MM.1S (cell line): ENCODE measurements around the gene COG5.

Experiments
- DNase-seq: peaks from one replicate; pipeline ENCODE4 v3.0.0-alpha.2; 2015
- H2AFZ ChIP-seq: fragments of 300-600 bp; sonication (generic); 2 replicates; pipeline ENCODE4 v1.6.0; 2016; ENCODE audit warnings: antibody characterized with exemption, low read length
- H3F3A ChIP-seq: fragments of 300-600 bp; sonication (generic); 2 replicates; pipeline ENCODE4 v1.6.1; 2016; ENCODE audit warnings: mild to moderate bottlenecking, antibody characterized with exemption, low read length, moderate library complexity, mixed read lengths; ENCODE audit not compliant: insufficient read depth
- H3K27ac ChIP-seq: fragments of 300-600 bp; sonication (generic); 2 replicates; pipeline ENCODE4 v1.5.1; 2016; ENCODE audit warnings: mild to moderate bottlenecking, low read length
- H3K27me3 ChIP-seq: fragments of 300-600 bp; sonication (generic); replicated peaks from 2 replicates; pipeline ENCODE4 v1.6.0; 2016; ENCODE audit warnings: low read length; ENCODE audit not compliant: insufficient read depth
- H3K36me3 ChIP-seq: fragments of 300-600 bp; sonication (generic); replicated peaks from 2 replicates; pipeline ENCODE4 v1.6.1; 2016; ENCODE audit warnings: mild to moderate bottlenecking, low read length, mixed read lengths; ENCODE audit not compliant: insufficient read depth
- H3K4me1 ChIP-seq: fragments of 300-600 bp; sonication (generic); 2 replicates; pipeline ENCODE4 v1.6.1; 2016; ENCODE audit warnings: low read length, mixed read lengths
- H3K4me2 ChIP-seq: fragments of 300-600 bp; sonication (generic); 2 replicates; pipeline ENCODE4 v1.6.0; 2016; ENCODE audit warnings: low read depth, low read length
- H3K4me3 ChIP-seq: fragments of 300-600 bp; sonication (generic); 2 replicates; pipeline ENCODE4 v1.5.1; 2016; ENCODE audit warnings: low read length, mixed read lengths
- H3K79me2 ChIP-seq: fragments of 300-600 bp; sonication (generic); 2 replicates; pipeline ENCODE4 v1.6.1; 2016; ENCODE audit warnings: mixed run types, low read length, mixed read lengths
- H3K9ac ChIP-seq: fragments of 300-600 bp; sonication (generic); 2 replicates; pipeline ENCODE4 v1.6.1; 2016; ENCODE audit warnings: low read length, mixed read lengths
- H3K9me2 ChIP-seq: fragments of 300-600 bp; sonication (generic); replicated peaks from 2 replicates; pipeline ENCODE4 v1.6.1; 2016; ENCODE audit warnings: mild to moderate bottlenecking, low read length, mixed read lengths; ENCODE audit not compliant: insufficient read depth
- H3K9me3 ChIP-seq: fragments of 300-600 bp; sonication (generic); replicated peaks from 2 replicates; pipeline ENCODE4 v1.6.1; 2016; ENCODE audit warnings: mild to moderate bottlenecking, low read length, mixed read lengths; ENCODE audit not compliant: insufficient read depth
- H4K20me1 ChIP-seq: fragments of 300-600 bp; sonication (generic); 2 replicates; pipeline ENCODE4 v1.6.1; 2016; ENCODE audit warnings: mild to moderate bottlenecking, low read length, moderate library complexity, mixed read lengths; ENCODE audit not compliant: insufficient read depth
- EZH2 ChIP-seq: fragments of 300-600 bp; sonication (generic); optimal IDR thresholded peaks from 2 replicates; pipeline ENCODE3; 2017; ENCODE audit warnings: low read depth, mild to moderate bottlenecking, antibody characterized with exemption, low read length, mixed read lengths
- EZH2phosphoT487 ChIP-seq: fragments of 300-600 bp; sonication (generic); IDR thresholded peaks from 2 replicates; pipeline ENCODE4 v1.6.1; 2018; ENCODE audit warnings: antibody characterized with exemption, low read length
- TF ChIP-seq, protein P1 (sequence below): fragments of 300-600 bp; sonication (generic); IDR thresholded peaks from 2 replicates; pipeline ENCODE4 v1.5.1; 2016; ENCODE audit warnings: antibody characterized with exemption, low read length, mixed read lengths

COG5 gene

DNA sequence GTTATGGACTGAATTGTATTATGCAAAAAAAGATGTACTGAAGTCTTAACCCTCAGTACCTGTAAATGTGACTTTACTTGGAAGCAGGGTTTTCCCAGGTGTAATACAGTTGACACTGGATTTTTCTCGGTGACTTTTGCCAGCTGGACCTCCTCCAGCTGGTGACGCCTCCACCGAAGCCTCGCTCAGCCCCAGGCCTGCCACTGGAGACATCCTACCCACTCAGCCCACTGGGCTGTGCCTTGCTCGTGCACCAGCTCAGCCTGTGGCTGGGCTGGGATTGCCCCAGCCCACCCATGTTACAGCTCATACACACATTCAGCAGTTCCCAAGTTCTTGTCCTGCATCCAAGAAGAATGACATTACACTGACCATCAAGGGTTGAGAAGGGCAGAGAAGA lies 136.3 kb downstream of the COG5 start:
- Histone ChIP-seq H3K79me2 (no peaks in the 10 kb centered on the region), H3K4me1 (no peaks in the 10 kb centered on the region), H3K9me3 (no peaks in the 10 kb centered on the region), H3K4me3 (no peak overlapping the region), H3K27me3 (no peaks in the 10 kb centered on the region), H2AFZ (no peak overlapping the region), H3F3A (no peaks in the 10 kb centered on the region), H4K20me1 (no peaks in the 10 kb centered on the region), H3K27ac (no peak overlapping the region), H3K9me2 (no peaks in the 10 kb centered on the region), H3K9ac (no peak overlapping the region), H3K4me2 (no peak overlapping the region), H3K36me3 (no peaks in the 10 kb centered on the region)
- TF ChIP-seq EZH2phosphoT487 (no peak), EZH2 (no peak)
- TF ChIP-seq, protein P1, sequence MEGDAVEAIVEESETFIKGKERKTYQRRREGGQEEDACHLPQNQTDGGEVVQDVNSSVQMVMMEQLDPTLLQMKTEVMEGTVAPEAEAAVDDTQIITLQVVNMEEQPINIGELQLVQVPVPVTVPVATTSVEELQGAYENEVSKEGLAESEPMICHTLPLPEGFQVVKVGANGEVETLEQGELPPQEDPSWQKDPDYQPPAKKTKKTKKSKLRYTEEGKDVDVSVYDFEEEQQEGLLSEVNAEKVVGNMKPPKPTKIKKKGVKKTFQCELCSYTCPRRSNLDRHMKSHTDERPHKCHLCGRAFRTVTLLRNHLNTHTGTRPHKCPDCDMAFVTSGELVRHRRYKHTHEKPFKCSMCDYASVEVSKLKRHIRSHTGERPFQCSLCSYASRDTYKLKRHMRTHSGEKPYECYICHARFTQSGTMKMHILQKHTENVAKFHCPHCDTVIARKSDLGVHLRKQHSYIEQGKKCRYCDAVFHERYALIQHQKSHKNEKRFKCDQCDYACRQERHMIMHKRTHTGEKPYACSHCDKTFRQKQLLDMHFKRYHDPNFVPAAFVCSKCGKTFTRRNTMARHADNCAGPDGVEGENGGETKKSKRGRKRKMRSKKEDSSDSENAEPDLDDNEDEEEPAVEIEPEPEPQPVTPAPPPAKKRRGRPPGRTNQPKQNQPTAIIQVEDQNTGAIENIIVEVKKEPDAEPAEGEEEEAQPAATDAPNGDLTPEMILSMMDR: no peak
- no peak for DNase-seq

DNA sequence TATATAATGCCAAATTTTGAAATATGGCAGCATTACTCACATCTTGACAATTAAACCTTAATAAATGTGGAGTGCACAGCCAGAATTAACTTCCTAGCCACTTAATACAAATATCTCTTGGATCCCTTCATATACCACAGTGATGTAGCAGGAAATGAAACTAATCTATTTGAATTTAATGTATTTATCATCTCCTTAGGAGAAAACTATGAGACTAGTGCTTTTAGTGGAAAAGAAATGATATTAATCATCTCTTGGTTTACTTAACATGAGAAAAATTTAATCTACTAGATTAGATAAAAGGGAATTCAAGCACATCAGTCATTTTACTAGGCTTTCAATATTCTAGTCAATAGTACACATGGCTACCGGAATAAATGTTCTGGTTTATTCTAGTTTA lies 149.5 kb downstream of the COG5 start:
- no peak overlapping the region for H2AFZ ChIP-seq
- no peak overlapping the region for H3K9ac ChIP-seq
- no peaks in the 10 kb centered on the region for H3F3A ChIP-seq
- H3K9me2 ChIP-seq: no peaks in the 10 kb centered on the region
- no peaks in the 10 kb centered on the region for H3K4me1 ChIP-seq
- no peak overlapping the region for H3K4me3 ChIP-seq
- no peaks in the 10 kb centered on the region for H3K36me3 ChIP-seq
- H3K27ac ChIP-seq: no peak overlapping the region
- H3K27me3 ChIP-seq: no peaks in the 10 kb centered on the region
- H3K4me2 ChIP-seq: no peak overlapping the region
- no peaks in the 10 kb centered on the region for H4K20me1 ChIP-seq
- DNase-seq: no peak
- H3K9me3 ChIP-seq: no peaks in the 10 kb centered on the region
- H3K79me2 ChIP-seq: no peaks in the 10 kb centered on the region
- no peak for TF ChIP-seq EZH2phosphoT487
- TF ChIP-seq EZH2: no peak
- TF ChIP-seq, protein P1: no peak

DNA sequence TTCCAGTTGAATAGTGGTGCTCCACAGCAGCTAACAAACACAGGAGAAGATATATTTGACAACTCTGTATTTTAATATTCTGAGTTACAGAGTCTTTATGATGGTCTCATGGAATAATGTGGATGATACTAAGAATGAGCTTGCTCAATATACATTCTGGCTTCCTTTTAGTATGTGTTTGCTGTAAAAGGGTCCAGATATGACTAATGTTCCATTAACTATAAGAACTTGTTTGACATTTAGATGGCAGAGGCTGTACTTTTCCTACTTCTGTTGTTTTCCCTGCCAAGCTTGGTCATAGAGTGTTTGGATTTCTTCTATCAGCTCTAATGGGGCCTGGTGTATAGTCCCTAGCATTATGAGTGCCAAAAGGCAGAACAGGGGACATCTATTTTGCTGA lies 155.4 kb downstream of the COG5 start:
- Histone ChIP-seq H3K27ac (no peak overlapping the region), H3K4me2 (no peak overlapping the region), H3K27me3 (no peaks in the 10 kb centered on the region), H2AFZ (no peak overlapping the region), H3K9me3 (no peaks in the 10 kb centered on the region), H3K79me2 (no peaks in the 10 kb centered on the region), H4K20me1 (no peaks in the 10 kb centered on the region), H3F3A (no peaks in the 10 kb centered on the region), H3K36me3 (no peaks in the 10 kb centered on the region), H3K9me2 (no peaks in the 10 kb centered on the region), H3K4me3 (no peak overlapping the region), H3K9ac (no peak overlapping the region), H3K4me1 (no peaks in the 10 kb centered on the region)
- no peak for DNase-seq
- TF ChIP-seq EZH2phosphoT487: no peak

DNA sequence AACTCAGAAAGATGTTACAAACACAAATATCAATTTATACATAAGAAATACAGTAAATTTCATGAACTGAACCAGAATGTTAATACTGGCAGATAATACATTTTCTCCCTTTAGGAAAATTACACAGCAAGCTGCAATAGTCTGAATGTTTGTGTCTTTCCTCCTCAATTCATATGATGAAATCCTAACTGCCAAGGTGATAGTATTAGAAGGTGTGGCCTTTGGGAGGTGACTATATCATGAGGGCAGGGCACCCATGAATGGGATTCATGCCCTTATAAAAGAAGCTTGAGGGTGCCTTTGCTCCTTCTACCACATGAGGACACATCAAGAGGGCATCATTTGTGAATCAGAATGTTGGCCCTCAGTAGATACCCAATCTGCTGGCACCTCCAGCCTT lies 158.2 kb downstream of the COG5 start:
- no peak overlapping the region for H3K4me2 ChIP-seq
- no peak overlapping the region for H3K9ac ChIP-seq
- no peaks in the 10 kb centered on the region for H3K79me2 ChIP-seq
- no peak for DNase-seq
- H3F3A ChIP-seq: no peaks in the 10 kb centered on the region
- TF ChIP-seq, protein P1: no peak
- no peak for TF ChIP-seq EZH2phosphoT487
- H3K27ac ChIP-seq: no peak overlapping the region
- no peaks in the 10 kb centered on the region for H4K20me1 ChIP-seq
- no peaks in the 10 kb centered on the region for H3K4me1 ChIP-seq
- no peaks in the 10 kb centered on the region for H3K36me3 ChIP-seq
- H3K27me3 ChIP-seq: no peaks in the 10 kb centered on the region
- no peaks in the 10 kb centered on the region for H3K9me2 ChIP-seq
- no peak overlapping the region for H3K4me3 ChIP-seq
- H2AFZ ChIP-seq: no peak overlapping the region
- no peaks in the 10 kb centered on the region for H3K9me3 ChIP-seq
